HEK293T (cell line): Measurements from ENCODE around the gene HSH2D.
"Not testable (repeated sequence)": the region's sequence is repeated elsewhere in the genome, so short reads cannot be mapped to it uniquely, and the experiment has no call there.

Experiments used
- CTCF ChIA-PET: fragments of 350-600 bp; formaldehyde crosslinking; extraction: SDS; loops from one replicate; lab custom pipeline; 2021; ENCODE audit warnings: antibody characterized with exemption, inconsistent platforms; lab: Yijun Ruan, JAX
- POLR2A ChIA-PET: fragments of 350-600 bp; formaldehyde crosslinking; extraction: SDS; loops from one replicate; lab custom pipeline; 2020; ENCODE audit warnings: antibody characterized with exemption, inconsistent platforms; lab: Yijun Ruan, JAX
- DNase-seq: peaks from one replicate; pipeline ENCODE4 v3.0.0; 2012; ENCODE audit warnings: mixed read lengths; ENCODE audit errors: extremely low spot score
- ARNT ChIP-seq: fragments of 450-650 bp; IDR thresholded peaks from 2 replicates; pipeline ENCODE4 v1.6.1; 2017; ENCODE audit warnings: mild to moderate bottlenecking
- BHLHE40 ChIP-seq: fragments of 450-650 bp; IDR thresholded peaks from 2 replicates; pipeline ENCODE4 v1.6.1; 2016; ENCODE audit warnings: mild to moderate bottlenecking, moderate library complexity, borderline replicate concordance
- CTBP1 ChIP-seq: fragments of 450-650 bp; IDR thresholded peaks from 2 replicates; pipeline ENCODE4 v1.6.1; 2016; ENCODE audit warnings: borderline replicate concordance
- ELF4 ChIP-seq: fragments of 450-650 bp; IDR thresholded peaks from 2 replicates; pipeline ENCODE4 v1.6.1; 2017; ENCODE audit warnings: antibody characterized with exemption
- FOXA1 ChIP-seq: fragments of 450-650 bp; IDR thresholded peaks from 2 replicates; pipeline ENCODE4 v1.6.1; 2016; ENCODE audit warnings: mild to moderate bottlenecking
- FOXK2 ChIP-seq: fragments of 450-650 bp; IDR thresholded peaks from 2 replicates; pipeline ENCODE4 v1.6.1; 2016; ENCODE audit warnings: mild to moderate bottlenecking
- FOXM1 ChIP-seq: fragments of 450-650 bp; IDR thresholded peaks from 2 replicates; pipeline ENCODE4 v1.6.1; 2017; ENCODE audit warnings: mild to moderate bottlenecking, borderline replicate concordance
- HDGF ChIP-seq: fragments of 450-650 bp; IDR thresholded peaks from 2 replicates; pipeline ENCODE4 v1.6.1; 2017; ENCODE audit warnings: antibody characterized with exemption, borderline replicate concordance
- L3MBTL2 ChIP-seq: fragments of 450-650 bp; conservative IDR thresholded peaks from 2 replicates; pipeline ENCODE4 v1.6.1; 2016; ENCODE audit warnings: mild to moderate bottlenecking
- LEF1 ChIP-seq: fragments of 450-650 bp; IDR thresholded peaks from 2 replicates; pipeline ENCODE4 v1.6.1; 2017; ENCODE audit warnings: mild to moderate bottlenecking, borderline replicate concordance
- NFRKB ChIP-seq: fragments of 450-650 bp; IDR thresholded peaks from 2 replicates; pipeline ENCODE4 v1.6.1; 2016; ENCODE audit warnings: mild to moderate bottlenecking, moderate library complexity
- PKNOX1 ChIP-seq: fragments of 450-650 bp; IDR thresholded peaks from 2 replicates; pipeline ENCODE4 v1.6.1; 2016
- SP1 ChIP-seq: fragments of 450-650 bp; IDR thresholded peaks from 2 replicates; pipeline ENCODE4 v1.6.1; 2017
- SUZ12 ChIP-seq: fragments of 450-650 bp; IDR thresholded peaks from 2 replicates; pipeline ENCODE4 v1.6.1; 2016; ENCODE audit warnings: mild to moderate bottlenecking
- TARDBP ChIP-seq: fragments of 450-650 bp; IDR thresholded peaks from 2 replicates; pipeline ENCODE4 v1.6.1; 2016
- ZNF384 ChIP-seq: fragments of 450-650 bp; IDR thresholded peaks from 2 replicates; pipeline ENCODE4 v1.6.1; 2016

HSH2D gene

GRCh38 chr19:16167055-16167454 lies 23.6 kb downstream of the HSH2D start:
- TF ChIP-seq CTBP1 = no peak
- TF ChIP-seq PKNOX1 = no peak
- no peak for TF ChIP-seq HDGF
- no peak for TF ChIP-seq TARDBP
- TF ChIP-seq L3MBTL2 = no peak
- no peak for TF ChIP-seq FOXK2
- TF ChIP-seq BHLHE40 = no peak
- no peak for TF ChIP-seq ARNT
- no peak for TF ChIP-seq ZNF384
- no peak for TF ChIP-seq LEF1
- TF ChIP-seq SP1 = no peak
- no peak for TF ChIP-seq ELF4
- TF ChIP-seq FOXM1 = no peak
- TF ChIP-seq SUZ12 = no peak
- no peak for TF ChIP-seq FOXA1
- TF ChIP-seq NFRKB = no peak
- ChIA-PET POLR2A (no interaction called here), CTCF (no interaction called here)
- DNase-seq = no peak

- CTCF ChIA-PET = no interaction called here
- no peak for DNase-seq
- TF ChIP-seq TARDBP (no peak), BHLHE40 (no peak), ELF4 (no peak), SP1 (no peak)
- POLR2A ChIA-PET = no interaction called here
Observed at GRCh38 chr19:16168465-16169081, 25.1 kb downstream of the HSH2D start.

DNA sequence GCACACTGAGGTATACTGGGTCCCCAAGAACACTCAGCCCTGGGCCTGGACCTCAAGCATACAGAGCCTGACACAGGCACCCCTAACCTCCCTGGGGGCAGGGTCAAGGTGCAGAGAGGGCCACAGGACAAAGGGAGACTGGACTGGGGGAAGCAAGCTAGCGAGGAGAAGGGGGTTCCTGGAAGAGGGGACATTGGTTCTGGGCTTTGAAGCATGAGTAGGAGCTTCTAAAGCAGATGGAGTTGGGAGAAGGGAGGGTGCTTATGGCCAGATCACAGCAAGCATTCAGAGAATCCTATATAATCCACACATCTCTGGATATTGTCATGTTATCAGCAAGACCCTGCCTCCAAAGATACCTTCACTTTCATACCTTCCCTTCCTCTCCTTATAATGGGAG lies 26.6 kb downstream of the HSH2D start:
- POLR2A ChIA-PET = no interaction called here
- TF ChIP-seq ELF4 (no peak), NFRKB (no peak), SP1 (no peak), LEF1 (no peak), PKNOX1 (no peak), ARNT (no peak), SUZ12 (no peak), FOXM1 (no peak), FOXA1 (no peak), L3MBTL2 (no peak), FOXK2 (no peak), CTBP1 (no peak), TARDBP (no peak), HDGF (no peak), BHLHE40 (no peak), ZNF384 (no peak)
- CTCF ChIA-PET = no interaction called here
- DNase-seq = no peak

- POLR2A ChIA-PET = no interaction called here
- CTCF ChIA-PET = no interaction called here
- TF ChIP-seq NFRKB = no peak
- TF ChIP-seq LEF1 = no peak
- no peak for TF ChIP-seq BHLHE40
- TF ChIP-seq FOXM1 = no peak
- TF ChIP-seq FOXA1 = no peak
- TF ChIP-seq PKNOX1 = no peak
- no peak for TF ChIP-seq SUZ12
- TF ChIP-seq FOXK2 = no peak
- no peak for TF ChIP-seq L3MBTL2
- DNase-seq = no peak
Observed at GRCh38 chr19:16175954-16176353, 32.5 kb downstream of the HSH2D start.

- POLR2A ChIA-PET, CTCF ChIA-PET: not testable (repeated sequence)
Observed at GRCh38 chr19:16178866-16179265, 35.4 kb downstream of the HSH2D start.

DNA sequence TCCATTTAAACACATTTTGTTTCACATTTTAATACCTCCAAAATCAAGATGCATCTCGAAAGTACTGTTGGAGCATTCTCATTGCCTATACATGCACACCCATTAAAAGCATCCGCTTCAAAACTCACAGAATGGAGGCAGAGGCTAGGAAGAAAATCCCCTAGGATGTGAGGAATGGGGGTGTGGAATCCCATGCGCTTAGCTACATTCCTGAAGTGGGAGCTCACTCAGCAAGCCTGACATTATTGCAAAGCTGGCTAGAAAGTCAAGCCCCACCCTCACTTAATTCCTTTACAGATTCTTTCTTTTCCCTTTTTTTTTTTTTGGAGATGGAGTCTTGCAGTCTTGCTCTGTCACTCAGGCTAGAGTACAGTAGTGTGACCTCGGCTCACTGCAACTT lies 37.1 kb downstream of the HSH2D start:
- POLR2A ChIA-PET = interaction anchor here (0.6 kb wide), 1 partner anchor 13 kb away, joined by 3 read pairs; no protein-coding TSS in a partner anchor
- no peak for DNase-seq
- CTCF ChIA-PET = interaction anchor here (1.1 kb wide), 1 partner anchor 139 kb away, joined by 3 read pairs; no protein-coding TSS in a partner anchor
- TF ChIP-seq FOXA1 (no peak), NFRKB (no peak), ZNF384 (no peak), L3MBTL2 (no peak), SP1 (no peak), FOXM1 (no peak), CTBP1 (no peak)

More at GRCh38 chr19:16178866-16179265, 35.4 kb downstream of the HSH2D start:
- not testable (repeated sequence) for DNase-seq

DNA sequence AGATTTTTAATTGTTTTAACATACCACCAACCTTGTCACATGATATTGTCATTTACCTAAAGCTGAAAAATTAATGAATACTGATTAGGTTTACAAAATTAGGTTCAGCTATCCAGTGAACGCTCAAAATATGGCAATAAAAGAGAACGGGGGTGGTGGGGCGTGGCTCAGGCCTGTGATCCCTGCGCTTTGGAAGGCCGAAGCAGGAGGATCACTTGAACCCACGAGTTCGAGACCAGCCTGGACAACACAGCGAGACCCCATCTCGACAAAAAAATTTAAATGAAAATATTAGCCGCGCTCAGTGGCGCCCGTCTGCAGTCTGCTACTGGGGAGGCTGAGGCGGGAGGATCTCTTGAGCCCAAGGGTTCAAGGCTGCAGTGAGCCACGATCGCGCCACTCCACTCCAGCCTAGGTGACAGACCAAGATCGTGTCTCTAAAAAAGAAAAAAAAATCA lies 41.2 kb downstream of the HSH2D start:
- TF ChIP-seq ZNF384 (no peak), FOXA1 (no peak), PKNOX1 (no peak), L3MBTL2 (no peak), SP1 (no peak), TARDBP (no peak), HDGF (no peak), FOXK2 (no peak), CTBP1 (no peak), ARNT (no peak), SUZ12 (no peak), LEF1 (no peak), ELF4 (no peak)
- ChIA-PET CTCF (interaction anchor here (0.6 to 2.1 kb wide), 2 partner anchors 11 to 143 kb away, joined by 3 to 5 read pairs; no protein-coding TSS in a partner anchor), POLR2A (interaction anchor here (0.6 to 2.0 kb wide), 16 partner anchors 10 to 1508 kb away, joined by 3 to 17 read pairs (median 5); partner anchors contain the start of genes AP1M1, RAB8A and TPM4)
- DNase-seq = no peak
